Neural progenitor cell (in vitro differentiated cells): ENCODE measurements around the gene CDH13.

Experiments used
- EZH2 ChIP-seq: fragments of 200-600 bp; sonication (generic); IDR thresholded peaks from 2 replicates; pipeline ENCODE4 v1.6.1; 2017; ENCODE audit warnings: antibody characterized with exemption, mild to moderate bottlenecking, moderate library complexity
- TF ChIP-seq, protein P1 (sequence below): fragments of 200-600 bp; sonication (generic); IDR thresholded peaks from 2 replicates; pipeline ENCODE4 v1.5.1; 2017; ENCODE audit warnings: antibody characterized with exemption, mild to moderate bottlenecking

DNA sequence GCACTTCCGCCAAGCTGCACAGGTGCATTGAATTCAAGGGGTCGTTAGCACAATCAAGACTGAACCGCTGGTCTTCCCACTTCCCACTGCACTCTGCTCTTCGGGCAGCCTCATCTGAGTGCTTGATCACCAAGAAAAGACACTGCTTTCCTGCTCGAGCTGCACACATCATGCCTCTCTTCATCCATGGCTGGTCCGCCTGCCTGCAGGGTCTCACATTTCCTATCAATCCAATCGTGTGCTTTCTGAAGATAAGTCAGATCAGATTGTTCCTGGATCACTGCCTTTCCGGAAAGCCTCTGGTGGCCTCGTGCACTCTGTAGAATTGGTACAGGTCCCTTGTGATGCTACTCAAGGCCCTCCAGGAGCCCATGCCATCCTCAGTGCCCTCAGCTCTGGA, 1150.2 kb downstream of the CDH13 start:
- TF ChIP-seq, protein P1, sequence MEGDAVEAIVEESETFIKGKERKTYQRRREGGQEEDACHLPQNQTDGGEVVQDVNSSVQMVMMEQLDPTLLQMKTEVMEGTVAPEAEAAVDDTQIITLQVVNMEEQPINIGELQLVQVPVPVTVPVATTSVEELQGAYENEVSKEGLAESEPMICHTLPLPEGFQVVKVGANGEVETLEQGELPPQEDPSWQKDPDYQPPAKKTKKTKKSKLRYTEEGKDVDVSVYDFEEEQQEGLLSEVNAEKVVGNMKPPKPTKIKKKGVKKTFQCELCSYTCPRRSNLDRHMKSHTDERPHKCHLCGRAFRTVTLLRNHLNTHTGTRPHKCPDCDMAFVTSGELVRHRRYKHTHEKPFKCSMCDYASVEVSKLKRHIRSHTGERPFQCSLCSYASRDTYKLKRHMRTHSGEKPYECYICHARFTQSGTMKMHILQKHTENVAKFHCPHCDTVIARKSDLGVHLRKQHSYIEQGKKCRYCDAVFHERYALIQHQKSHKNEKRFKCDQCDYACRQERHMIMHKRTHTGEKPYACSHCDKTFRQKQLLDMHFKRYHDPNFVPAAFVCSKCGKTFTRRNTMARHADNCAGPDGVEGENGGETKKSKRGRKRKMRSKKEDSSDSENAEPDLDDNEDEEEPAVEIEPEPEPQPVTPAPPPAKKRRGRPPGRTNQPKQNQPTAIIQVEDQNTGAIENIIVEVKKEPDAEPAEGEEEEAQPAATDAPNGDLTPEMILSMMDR: no peak
- no peak for TF ChIP-seq EZH2
